HEK293 (cell line): ENCODE data around the gene SLC5A1.

Experiments
- GLIS1 ChIP-seq: fragments of 450-650 bp; formaldehyde crosslinking; IDR thresholded peaks from 2 replicates; pipeline ENCODE4 v1.5.1; 2016; ENCODE audit warnings: missing biosample characterization, missing genetic modification characterization
- HIC1 ChIP-seq: fragments of 450-650 bp; formaldehyde crosslinking; IDR thresholded peaks from 2 replicates; pipeline ENCODE4 v1.5.1; 2016; ENCODE audit warnings: missing biosample characterization, missing genetic modification characterization
- HOXA7 ChIP-seq: sonication (generic); formaldehyde crosslinking; IDR thresholded peaks from 2 replicates; pipeline ENCODE4 v1.8.1; 2022; ENCODE audit warnings: missing genetic modification reagents, borderline replicate concordance
- HOXC10 ChIP-seq: sonication (generic); formaldehyde crosslinking; IDR thresholded peaks from 2 replicates; pipeline ENCODE4 v1.8.1; 2023; ENCODE audit warnings: mild to moderate bottlenecking, missing genetic modification reagents
- KLF17 ChIP-seq: fragments of 450-650 bp; formaldehyde crosslinking; IDR thresholded peaks from 2 replicates; pipeline ENCODE4 v1.5.1; 2016; ENCODE audit warnings: missing biosample characterization, missing genetic modification characterization
- KLF8 ChIP-seq: fragments of 450-650 bp; formaldehyde crosslinking; IDR thresholded peaks from 2 replicates; pipeline ENCODE4 v1.5.1; 2016; ENCODE audit warnings: missing biosample characterization, missing genetic modification characterization
- MEIS1 ChIP-seq: sonication (generic); formaldehyde crosslinking; IDR thresholded peaks from 2 replicates; pipeline ENCODE4 v1.8.1; 2022; ENCODE audit warnings: missing genetic modification reagents, mild to moderate bottlenecking, borderline replicate concordance
- SALL2 ChIP-seq: fragments of 450-650 bp; formaldehyde crosslinking; IDR thresholded peaks from 2 replicates; pipeline ENCODE4 v1.5.0; 2017; ENCODE audit warnings: missing biosample characterization, mild to moderate bottlenecking, missing genetic modification characterization, borderline replicate concordance
- SETDB1 ChIP-seq: IDR thresholded peaks from one replicate; pipeline ENCODE4 v1.6.1; 2017; ENCODE audit warnings: mild to moderate bottlenecking, low read length, moderate library complexity, mixed read lengths; ENCODE audit not compliant: insufficient read length
- YY1 ChIP-seq: fragments of 450-650 bp; formaldehyde crosslinking; IDR thresholded peaks from 2 replicates; pipeline ENCODE4 v1.5.1; 2018; ENCODE audit warnings: missing biosample characterization, missing genetic modification characterization
- ZBTB7A ChIP-seq: fragments of 450-650 bp; formaldehyde crosslinking; IDR thresholded peaks from 2 replicates; pipeline ENCODE4 v1.5.1; 2016; ENCODE audit warnings: low read depth, missing biosample characterization, missing genetic modification characterization
- ZFHX2 ChIP-seq: fragments of 450-650 bp; formaldehyde crosslinking; conservative IDR thresholded peaks from 2 replicates; pipeline ENCODE4 v1.5.1; 2016; ENCODE audit warnings: missing biosample characterization, missing genetic modification characterization
- ZFP3 ChIP-seq: fragments of 450-650 bp; formaldehyde crosslinking; IDR thresholded peaks from 2 replicates; pipeline ENCODE4 v1.5.1; 2016; ENCODE audit warnings: low read depth, missing biosample characterization, missing genetic modification characterization
- ZNF175 ChIP-seq: fragments of 450-650 bp; formaldehyde crosslinking; IDR thresholded peaks from 2 replicates; pipeline ENCODE4 v1.5.1; 2016; ENCODE audit warnings: missing biosample characterization, missing genetic modification characterization
- ZNF18 ChIP-seq: fragments of 450-650 bp; formaldehyde crosslinking; IDR thresholded peaks from 2 replicates; pipeline ENCODE4 v1.5.1; 2016; ENCODE audit warnings: missing biosample characterization, missing genetic modification characterization
- ZNF223 ChIP-seq: fragments of 450-650 bp; formaldehyde crosslinking; IDR thresholded peaks from 2 replicates; pipeline ENCODE4 v1.5.1; 2016; ENCODE audit warnings: missing biosample characterization, missing genetic modification characterization
- ZNF248 ChIP-seq: fragments of 450-650 bp; formaldehyde crosslinking; IDR thresholded peaks from 2 replicates; pipeline ENCODE4 v1.5.1; 2017; ENCODE audit warnings: missing biosample characterization, missing genetic modification characterization
- ZNF311 ChIP-seq: fragments of 450-650 bp; formaldehyde crosslinking; IDR thresholded peaks from 2 replicates; pipeline ENCODE4 v1.5.1; 2017; ENCODE audit warnings: missing biosample characterization, missing genetic modification characterization, borderline replicate concordance
- ZNF335 ChIP-seq: fragments of 450-650 bp; formaldehyde crosslinking; conservative IDR thresholded peaks from 2 replicates; pipeline ENCODE4 v1.5.1; 2016; ENCODE audit warnings: missing biosample characterization, missing genetic modification characterization
- ZNF514 ChIP-seq: fragments of 450-650 bp; formaldehyde crosslinking; IDR thresholded peaks from 2 replicates; pipeline ENCODE4 v1.5.1; 2016; ENCODE audit warnings: missing biosample characterization, missing genetic modification characterization
- ZNF518A ChIP-seq: fragments of 450-650 bp; formaldehyde crosslinking; conservative IDR thresholded peaks from 2 replicates; pipeline ENCODE4 v1.5.1; 2016; ENCODE audit warnings: low read depth, missing biosample characterization, missing genetic modification characterization
- ZNF596 ChIP-seq: fragments of 450-650 bp; IDR thresholded peaks from 2 replicates; pipeline ENCODE4 v1.5.0; 2018; ENCODE audit warnings: missing biosample characterization, mild to moderate bottlenecking, missing genetic modification characterization, moderate library complexity
- ZNF623 ChIP-seq: fragments of 450-650 bp; formaldehyde crosslinking; IDR thresholded peaks from 2 replicates; pipeline ENCODE4 v1.5.1; 2016; ENCODE audit warnings: missing biosample characterization, missing genetic modification characterization
- ZNF660 ChIP-seq: fragments of 450-650 bp; IDR thresholded peaks from 2 replicates; pipeline ENCODE4 v1.5.1; 2018; ENCODE audit warnings: missing biosample characterization, mild to moderate bottlenecking, missing genetic modification characterization
- ZNF664 ChIP-seq: fragments of 450-650 bp; formaldehyde crosslinking; IDR thresholded peaks from 2 replicates; pipeline ENCODE4 v1.5.1; 2016; ENCODE audit warnings: missing biosample characterization, missing genetic modification characterization
- ZNF692 ChIP-seq: fragments of 450-650 bp; formaldehyde crosslinking; IDR thresholded peaks from 2 replicates; pipeline ENCODE4 v1.5.1; 2016; ENCODE audit warnings: missing biosample characterization, missing genetic modification characterization
- ZSCAN23 ChIP-seq: fragments of 450-650 bp; formaldehyde crosslinking; IDR thresholded peaks from 2 replicates; pipeline ENCODE4 v1.5.1; 2016; ENCODE audit warnings: missing biosample characterization, missing genetic modification characterization
- ZSCAN4 ChIP-seq: fragments of 450-650 bp; formaldehyde crosslinking; IDR thresholded peaks from 2 replicates; pipeline ENCODE4 v1.5.1; 2017; ENCODE audit warnings: missing biosample characterization, missing genetic modification characterization

SLC5A1 gene

GRCh38 chr22:32050678-32051515, 7.8 kb downstream of the SLC5A1 start (continued):
- TF ChIP-seq ZNF175 (tag by site-specific recombination) (no peak), ZNF596 (tag by site-specific recombination) (no peak), ZNF335 (peak; percentile 42), KLF17 (tag by site-specific recombination) (no peak), ZNF18 (tag by site-specific recombination) (no peak), SETDB1 (peak; percentile 16), HIC1 (tag by site-specific recombination) (peak; percentile 94), ZBTB7A (tag by site-specific recombination) (no peak), SALL2 (tag by site-specific recombination) (no peak), ZFP3 (tag by site-specific recombination) (no peak; the same call in 1 of the 2 replicates), ZNF248 (tag by site-specific recombination) (no peak), ZSCAN23 (no peak), ZNF660 (tag by site-specific recombination) (0 out of 2 replicates have a peak, but pooled peaks have one; percentile 22), ZNF518A (peak; percentile 62), ZSCAN4 (tag by site-specific recombination) (no peak), HOXC10 (CRISPR knock-in tag) (no peak), ZNF311 (tag by site-specific recombination) (no peak), ZNF223 (tag by site-specific recombination) (peak; percentile 12; the same call in 1 of the 2 replicates), ZNF623 (no peak), YY1 (no peak), ZNF514 (tag by site-specific recombination) (no peak), HOXA7 (CRISPR knock-in tag) (no peak), MEIS1 (CRISPR knock-in tag) (no peak), KLF8 (tag by site-specific recombination) (peak; percentile 64), ZNF692 (peak; percentile 41; the same call in 1 of the 2 replicates), ZNF664 (tag by site-specific recombination) (no peak), GLIS1 (tag by site-specific recombination) (peak; percentile 62), ZFHX2 (no peak)
